Gastrocnemius medialis (tissue), 4 donors: ENCODE data around the gene MAGOH. TPM values are rescaled to one million over a fixed set of nuclear protein-coding genes. Genes with fewer than 3 reads are reported as not detected.

Experiments used
- ATAC-seq, 2 donors: fragments of 150-250 bp; one replicate each; pipeline ENCODE4 v1.9.1; 2016
- DNase-seq, 2 donors: peaks; one replicate each; pipeline ENCODE4 v3.0.0-alpha.2; 2019
- H3K27ac ChIP-seq, 4 donors: fragments of 200-600 bp; sonication (generic); 1 replicate in 1 of 4; 2 replicates in 3 of 4; pipeline ENCODE4 v1.5.1; 2016 to 2018; ENCODE audit warnings: mild to moderate bottlenecking in 2 of 4, moderate library complexity in 1 of 4
- H3K27me3 ChIP-seq, 3 donors: fragments of 200-600 bp; sonication (generic) in 2 of 3; 1 replicate in 1 of 3; 2 replicates in 2 of 3; pipeline versions ENCODE4 v1.5.1 to v1.6.0; 2016 to 2019; ENCODE audit warnings: mild to moderate bottlenecking in 1 of 3, moderate library complexity in 1 of 3
- H3K36me3 ChIP-seq, 2 donors: fragments of 200-600 bp; sonication (generic) in 1 of 2; one replicate each; pipeline ENCODE4 v1.5.1; 2017 to 2018
- H3K4me1 ChIP-seq, 2 donors: fragments of 200-600 bp; sonication (generic) in 1 of 2; one replicate each; pipeline ENCODE4 v1.5.1; 2016 to 2017; ENCODE audit warnings: mild to moderate bottlenecking in 2 of 2
- H3K4me3 ChIP-seq, 4 donors: fragments of 200-600 bp; sonication (generic) in 3 of 4; 1 replicate in 1 of 4; 2 replicates in 3 of 4; pipeline ENCODE4 v1.5.1; 2016 to 2019; ENCODE audit warnings: mild to moderate bottlenecking in 2 of 4
- H3K9me3 ChIP-seq, 3 donors: fragments of 200-600 bp; sonication (generic) in 2 of 3; 1 replicate in 1 of 3; 2 replicates in 2 of 3; pipeline ENCODE4 v1.5.1; 2016 to 2019
- POLR2A ChIP-seq, 2 donors: fragments of 450-650 bp; IDR thresholded peaks; one replicate each; pipeline ENCODE4 v1.6.1; 2017; ENCODE audit warnings: antibody characterized with exemption in 2 of 2, mild to moderate bottlenecking in 2 of 2, moderate library complexity in 2 of 2
- in situ Hi-C, 4 donors: fragments of 200-750 bp; cut with MboI; loops; one replicate each; pipeline versions ENCODE4 v1.15.0 to v1.8.0; 2017; ENCODE audit warnings: low sequenced_read_pairs in 4 of 4
- intact Hi-C: fragments of 100-400 bp; cut with DNase I; formaldehyde crosslinking; loops from one replicate; pipeline ENCODE4 v1.15.1; 2023; ENCODE audit warnings: low total_unique reads
- total RNA-seq, 4 donors: library from RNA; depleted of rRNA; stranded (reverse); fragments of >200 nt; gene quantifications; one replicate each; pipeline versions ENCODE4 v1.1.0 to v1.2.3, GENCODE V29; 2016
- TF ChIP-seq, protein P1 (sequence below), 5 experiments: fragments of 450-650 bp in 3 of 5; fragments of 200-600 bp in 2 of 5; sonication (generic) in 2 of 5; IDR thresholded peaks in 4 of 5; conservative IDR thresholded peaks in 1 of 5; 1 replicate in 4 of 5; 2 replicates in 1 of 5; pipeline ENCODE4 v1.5.1; 2016 to 2019; ENCODE audit warnings: antibody characterized with exemption in 5 of 5, mild to moderate bottlenecking in 3 of 5, moderate library complexity in 3 of 5

Gene MAGOH
- total RNA-seq, 4 donors from 2014 or later: 12.9 to 34.3 (median 19.8) TPM

DNA sequence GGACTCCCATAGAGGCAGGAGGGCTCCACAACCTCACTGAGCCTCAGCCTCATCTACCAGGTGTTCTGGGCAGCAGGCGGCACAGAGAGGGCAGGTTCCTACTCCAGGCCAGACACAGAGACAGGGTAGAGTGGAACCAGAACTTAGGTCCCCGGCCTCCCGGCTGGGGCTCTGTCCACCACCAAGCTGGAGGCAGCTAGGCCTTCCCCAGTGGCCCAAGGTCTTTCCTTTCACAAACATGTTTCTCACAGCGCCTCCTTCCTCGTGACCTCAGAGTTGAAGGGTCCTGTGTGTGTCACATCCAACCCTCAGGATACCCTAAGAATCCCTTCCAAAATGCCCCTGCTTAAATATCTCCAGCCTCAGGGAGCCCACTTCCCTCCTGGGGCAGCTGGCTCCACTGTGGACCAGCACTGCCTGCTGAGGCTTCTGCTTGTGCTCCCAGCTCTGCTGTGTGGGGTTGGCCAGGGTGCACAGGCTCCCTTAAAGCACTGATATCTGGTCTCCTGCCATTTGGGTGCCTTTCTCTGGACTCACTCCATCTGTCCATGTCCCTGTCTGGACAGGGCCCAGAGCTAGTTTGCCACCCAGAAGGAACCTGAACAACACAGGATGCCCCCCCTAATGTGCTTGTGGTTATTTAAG lies 33.2 kb upstream of the MAGOH start:
- no peak for TF ChIP-seq POLR2A (IDR thresholded peaks at IDR 0.05)
- TF ChIP-seq, protein P1, sequence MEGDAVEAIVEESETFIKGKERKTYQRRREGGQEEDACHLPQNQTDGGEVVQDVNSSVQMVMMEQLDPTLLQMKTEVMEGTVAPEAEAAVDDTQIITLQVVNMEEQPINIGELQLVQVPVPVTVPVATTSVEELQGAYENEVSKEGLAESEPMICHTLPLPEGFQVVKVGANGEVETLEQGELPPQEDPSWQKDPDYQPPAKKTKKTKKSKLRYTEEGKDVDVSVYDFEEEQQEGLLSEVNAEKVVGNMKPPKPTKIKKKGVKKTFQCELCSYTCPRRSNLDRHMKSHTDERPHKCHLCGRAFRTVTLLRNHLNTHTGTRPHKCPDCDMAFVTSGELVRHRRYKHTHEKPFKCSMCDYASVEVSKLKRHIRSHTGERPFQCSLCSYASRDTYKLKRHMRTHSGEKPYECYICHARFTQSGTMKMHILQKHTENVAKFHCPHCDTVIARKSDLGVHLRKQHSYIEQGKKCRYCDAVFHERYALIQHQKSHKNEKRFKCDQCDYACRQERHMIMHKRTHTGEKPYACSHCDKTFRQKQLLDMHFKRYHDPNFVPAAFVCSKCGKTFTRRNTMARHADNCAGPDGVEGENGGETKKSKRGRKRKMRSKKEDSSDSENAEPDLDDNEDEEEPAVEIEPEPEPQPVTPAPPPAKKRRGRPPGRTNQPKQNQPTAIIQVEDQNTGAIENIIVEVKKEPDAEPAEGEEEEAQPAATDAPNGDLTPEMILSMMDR (IDR thresholded peaks at IDR 0.05 in 4 of 5, conservative IDR thresholded peaks at IDR 0.05 in 1 of 5): no peak
- H3K36me3 ChIP-seq: no peaks in the 10 kb centered on the region
- in situ Hi-C loops (no loop called here), intact Hi-C loops (no loop called here)
- H3K4me1 ChIP-seq: no peaks in the 10 kb centered on the region
- no peaks in the 10 kb centered on the region for H3K27me3 ChIP-seq
- no peaks in the 10 kb centered on the region for H3K9me3 ChIP-seq
- DNase-seq: no peak
- H3K27ac ChIP-seq: no peak overlapping the region
- H3K4me3 ChIP-seq: no peak overlapping the region
- no peak for ATAC-seq

GRCh38 chr1:53270873-53271272 lies 32.6 kb upstream of the MAGOH start:
- no peak for ATAC-seq

GRCh38 chr1:53270107-53270506 lies 31.8 kb upstream of the MAGOH start:
- Histone ChIP-seq H3K4me3 (no peak overlapping the region), H3K27ac (no peak overlapping the region), H3K9me3 (no peaks in the 10 kb centered on the region), H3K4me1 (no peaks in the 10 kb centered on the region), H3K36me3 (no peaks in the 10 kb centered on the region), H3K27me3 (no peaks in the 10 kb centered on the region)
- DNase-seq: no peak
- intact Hi-C loops (no loop called here), in situ Hi-C loops (no loop called here)
- no peak for ATAC-seq
- TF ChIP-seq, protein P1 (IDR thresholded peaks at IDR 0.05 in 4 of 5, conservative IDR thresholded peaks at IDR 0.05 in 1 of 5): no peak
- no peak for TF ChIP-seq POLR2A (IDR thresholded peaks at IDR 0.05)

More at GRCh38 chr1:53270873-53271272, 32.6 kb upstream of the MAGOH start:
- H3K4me3 ChIP-seq: no peak overlapping the region
- H3K27me3 ChIP-seq: no peaks in the 10 kb centered on the region
- no peaks in the 10 kb centered on the region for H3K9me3 ChIP-seq
- in situ Hi-C loops (no loop called here), intact Hi-C loops (no loop called here)
- TF ChIP-seq, protein P1 (IDR thresholded peaks at IDR 0.05 in 4 of 5, conservative IDR thresholded peaks at IDR 0.05 in 1 of 5): no peak
- TF ChIP-seq POLR2A (IDR thresholded peaks at IDR 0.05): no peak
- H3K4me1 ChIP-seq: no peaks in the 10 kb centered on the region
- DNase-seq: no peak
- no peak overlapping the region for H3K27ac ChIP-seq
- no peaks in the 10 kb centered on the region for H3K36me3 ChIP-seq

- no peaks in the 10 kb centered on the region for H3K4me1 ChIP-seq
- DNase-seq (no peak), ATAC-seq (no peak)
- no peak overlapping the region for H3K27ac ChIP-seq
- TF ChIP-seq, protein P1 (IDR thresholded peaks at IDR 0.05 in 4 of 5, conservative IDR thresholded peaks at IDR 0.05 in 1 of 5): no peak
- no peak for TF ChIP-seq POLR2A (IDR thresholded peaks at IDR 0.05)
- no peak overlapping the region for H3K4me3 ChIP-seq
- H3K27me3 ChIP-seq: no peaks in the 10 kb centered on the region
- in situ Hi-C loops (no loop called here), intact Hi-C loops (no loop called here)
- no peaks in the 10 kb centered on the region for H3K36me3 ChIP-seq
- no peaks in the 10 kb centered on the region for H3K9me3 ChIP-seq
These were observed 29.4 kb upstream of the MAGOH start for GRCh38 chr1:53267761-53268160.

DNA sequence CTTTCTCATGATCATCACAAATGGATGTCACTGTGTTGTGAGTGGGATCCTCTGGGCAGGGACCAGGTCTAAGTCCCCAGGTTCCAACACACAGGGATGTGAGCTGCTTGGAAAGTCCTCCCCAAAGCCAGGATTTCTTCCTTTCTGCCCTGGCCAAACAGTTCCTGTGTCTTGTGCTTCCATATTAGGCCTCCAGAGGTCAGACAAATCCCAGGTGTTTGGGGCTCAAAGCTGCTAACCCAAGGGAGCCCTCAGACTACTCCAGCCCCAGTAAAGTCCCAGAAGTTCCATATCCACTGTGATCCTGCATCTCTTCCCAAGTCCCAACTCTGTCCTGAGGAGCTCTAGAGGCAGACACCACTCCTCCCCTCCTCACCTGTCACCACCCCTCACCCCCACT lies 27.7 kb upstream of the MAGOH start:
- DNase-seq (no peak), ATAC-seq (no peak)
- in situ Hi-C loops (no loop called here), intact Hi-C loops (no loop called here)
- Histone ChIP-seq H3K4me3 (no peak overlapping the region), H3K27ac (no peak overlapping the region), H3K36me3 (no peaks in the 10 kb centered on the region), H3K4me1 (no peaks in the 10 kb centered on the region), H3K9me3 (no peaks in the 10 kb centered on the region), H3K27me3 (no peaks in the 10 kb centered on the region)
- no peak for TF ChIP-seq POLR2A (IDR thresholded peaks at IDR 0.05)
- TF ChIP-seq, protein P1 (IDR thresholded peaks at IDR 0.05 in 4 of 5, conservative IDR thresholded peaks at IDR 0.05 in 1 of 5): no peak
